HG02610 (cell line): ENCODE measurements around the gene PVALEF.
"Not testable (repeated sequence)": the region's sequence is repeated elsewhere in the genome, so short reads cannot be mapped to it uniquely, and the experiment has no call there.

ENCODE experiments used
- ATAC-seq: cut with Tn5 transposase; IDR thresholded peaks from one replicate; pipeline ENCODE4 v1.9.1; 2021; ENCODE audit warnings: mild to moderate bottlenecking, moderate library complexity; ENCODE audit not compliant: unreplicated experiment

Gene PVALEF

DNA sequence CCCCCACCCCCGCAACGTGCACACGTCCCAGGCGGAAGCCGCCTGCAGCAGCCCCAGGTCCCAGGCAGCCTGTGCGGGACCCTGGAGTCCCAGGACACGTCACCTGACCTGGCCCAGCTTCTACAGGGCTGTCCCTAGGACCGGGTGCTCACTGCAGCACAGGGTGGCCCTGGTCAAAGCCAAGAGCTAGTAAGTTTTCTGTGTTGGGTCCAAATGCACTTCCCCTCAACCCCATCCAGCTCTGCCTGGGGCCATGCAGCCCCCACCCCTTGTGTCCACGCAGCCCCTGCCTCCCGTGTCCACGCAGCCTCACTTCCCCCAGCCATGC is 22.1 kb upstream of the PVALEF start:
- ATAC-seq, result no peak

DNA sequence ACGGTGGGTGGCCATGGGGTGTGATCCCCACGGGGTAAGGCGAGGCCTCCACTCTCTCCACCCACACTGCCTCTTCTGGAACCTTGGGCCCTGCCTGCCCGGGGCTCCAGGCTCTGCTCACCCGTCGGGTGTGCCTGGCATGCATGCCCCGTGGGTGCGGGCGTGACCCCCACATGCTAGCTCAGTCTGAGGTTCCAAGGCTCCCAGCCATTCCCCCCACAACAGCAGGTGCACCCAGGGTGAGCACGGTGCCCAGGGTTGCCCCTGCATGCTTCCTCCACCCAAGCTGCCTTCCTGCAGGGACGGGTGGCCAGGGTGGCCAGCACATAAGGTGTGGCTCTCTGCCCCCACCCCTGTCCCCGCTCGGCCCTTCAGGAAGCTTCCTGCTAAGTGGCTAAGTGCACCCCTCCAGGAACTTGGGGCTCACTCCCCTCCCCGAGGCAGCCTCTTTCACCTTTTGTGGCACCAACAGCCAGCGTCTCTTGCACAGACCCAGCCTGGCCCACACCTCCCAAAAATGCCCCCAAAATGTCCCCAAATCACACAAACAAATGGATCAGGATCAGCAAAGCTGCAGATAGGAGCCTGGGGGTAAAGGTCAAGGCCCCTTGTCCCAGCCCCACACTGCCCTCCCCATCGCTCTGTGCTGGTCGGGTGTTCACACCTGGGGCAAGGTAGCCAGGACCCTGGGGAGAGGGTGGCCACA is 21.4 kb upstream of the PVALEF start:
- no peak for ATAC-seq

DNA sequence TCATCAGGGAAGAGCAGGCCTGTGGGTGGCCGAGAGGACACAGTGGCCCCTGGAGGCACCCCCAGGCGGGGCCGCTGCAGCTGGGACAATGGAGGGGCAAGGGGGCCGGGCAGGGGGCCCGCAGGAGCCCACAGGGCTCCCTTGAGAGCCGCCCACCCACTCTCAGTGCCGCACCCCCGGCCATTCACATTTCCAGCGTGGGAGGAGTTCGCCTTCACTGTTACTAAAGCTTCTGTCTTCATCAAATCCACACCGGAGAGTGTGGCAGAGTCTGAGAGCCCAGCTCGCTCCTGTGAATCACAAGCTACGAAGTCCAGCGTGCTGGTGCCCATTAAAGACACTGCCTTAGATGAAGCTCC is 20.9 kb upstream of the PVALEF start:
- no peak for ATAC-seq

DNA sequence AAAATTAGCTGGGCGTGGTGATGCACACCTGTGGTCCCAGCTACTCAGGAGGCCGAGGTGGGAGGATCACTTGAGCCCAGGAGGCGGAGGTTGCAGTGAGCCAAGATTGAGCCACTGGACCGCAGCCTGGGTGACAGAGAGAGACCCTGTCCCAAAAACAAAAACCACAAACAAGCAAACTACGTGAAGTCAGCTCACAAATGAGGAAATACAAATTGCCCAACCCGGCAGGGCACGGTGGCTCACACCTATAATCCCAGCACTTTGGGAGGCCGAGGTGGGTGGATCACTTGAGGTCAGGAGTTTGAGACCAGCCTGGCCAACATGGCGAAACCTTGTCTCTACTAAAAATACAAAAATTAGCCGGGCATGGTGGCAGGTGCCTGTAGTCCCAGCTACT is 19.1 kb upstream of the PVALEF start:
- ATAC-seq, result not testable (repeated sequence)

DNA sequence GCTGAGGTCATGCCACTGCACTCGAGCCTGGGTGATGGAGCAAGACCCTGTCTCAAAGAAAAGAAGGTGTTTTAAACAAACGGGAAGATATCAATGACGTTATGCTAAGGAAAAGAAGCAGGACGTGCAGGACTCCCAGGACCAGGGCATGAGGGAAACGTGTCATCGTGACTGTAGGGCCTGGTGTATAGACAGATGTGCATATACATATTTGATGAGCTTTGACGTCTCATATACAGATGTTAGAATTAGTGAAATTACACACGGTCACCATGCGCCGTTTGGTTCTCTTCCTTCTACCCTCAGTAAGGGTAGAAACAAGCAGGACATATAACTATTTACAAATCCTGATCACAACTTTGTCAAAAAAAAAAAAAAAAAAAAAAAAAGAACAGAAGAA is 17.6 kb upstream of the PVALEF start:
- ATAC-seq, result no peak

DNA sequence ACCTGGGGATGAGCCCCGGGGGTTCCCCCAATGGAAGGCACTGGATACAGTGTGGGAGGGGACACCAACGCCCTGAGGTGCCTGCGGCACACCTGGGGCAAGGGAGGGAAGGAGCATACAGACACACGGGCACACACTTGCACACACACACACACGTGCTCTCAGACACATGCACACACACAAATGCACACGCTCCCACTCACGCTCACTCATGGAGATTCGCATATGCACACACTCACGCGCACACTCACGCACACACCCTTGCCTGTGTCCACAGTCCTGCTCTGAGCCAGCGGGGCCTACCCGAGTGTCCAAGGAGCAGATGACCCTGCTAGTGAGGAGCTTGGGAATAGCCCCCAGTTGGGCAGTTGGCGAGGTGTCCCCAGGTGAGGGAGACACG is 16.7 kb upstream of the PVALEF start:
- no peak for ATAC-seq

DNA sequence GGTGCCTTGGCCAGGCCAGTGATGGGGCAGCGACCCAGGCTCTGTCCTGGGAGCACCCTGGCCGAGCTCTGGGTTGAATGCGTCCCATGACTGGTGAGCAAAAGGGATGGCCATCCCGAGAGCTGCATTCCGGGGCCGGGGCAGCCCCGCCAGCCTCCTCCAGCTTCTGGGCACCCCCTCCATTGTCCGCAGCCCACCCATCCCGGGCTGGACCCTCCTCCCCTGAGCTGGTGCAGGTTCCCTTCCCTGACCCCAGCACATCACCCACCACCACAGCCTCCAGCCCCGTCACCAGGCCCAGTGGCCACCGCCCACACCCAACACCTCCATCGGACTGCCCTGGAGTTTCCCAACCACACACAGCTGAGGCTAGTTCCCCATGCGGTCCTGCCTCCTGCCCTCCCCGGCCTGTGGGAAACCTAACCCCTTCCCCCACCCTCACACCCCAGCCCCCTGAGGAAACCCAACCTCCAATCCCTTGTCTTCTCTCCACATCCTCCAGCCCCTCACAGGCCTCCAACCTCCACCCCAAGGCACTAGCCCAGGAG is 16.2 kb upstream of the PVALEF start:
- ATAC-seq, result no peak

DNA sequence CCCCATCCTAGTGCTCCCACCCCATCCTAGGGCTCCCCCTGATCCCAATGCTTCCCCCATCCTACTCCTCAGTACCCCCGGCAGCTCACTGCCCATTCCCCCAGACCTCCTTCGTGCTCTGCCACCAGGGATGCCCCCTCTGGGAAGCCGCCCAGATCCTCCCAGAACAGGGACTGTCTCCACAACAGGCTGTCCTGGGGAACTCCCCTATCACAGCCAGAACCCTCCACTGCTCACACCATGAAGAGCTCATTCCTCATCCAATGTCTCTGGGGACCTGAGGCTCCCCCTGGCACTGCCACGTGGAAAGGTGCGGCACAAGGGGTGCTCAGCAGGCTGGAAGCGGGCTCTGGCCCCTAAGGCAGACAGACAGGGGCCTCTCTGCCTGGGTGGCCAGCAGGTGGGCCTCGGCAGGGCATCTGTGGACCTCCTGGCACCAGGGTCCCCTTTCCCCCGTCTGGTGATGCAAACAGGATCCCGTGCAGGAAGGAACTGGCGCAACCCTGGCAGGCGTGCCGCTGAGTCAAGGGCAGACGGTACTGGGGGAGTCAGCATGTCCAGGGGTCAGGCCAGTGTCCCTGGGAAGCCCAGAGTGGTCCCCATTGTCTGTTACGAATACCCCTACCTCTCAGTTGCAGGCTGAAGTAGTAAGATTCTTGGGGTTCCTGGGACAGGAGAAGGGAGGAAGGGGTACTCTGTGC is 14.8 kb upstream of the PVALEF start:
- no peak for ATAC-seq

DNA sequence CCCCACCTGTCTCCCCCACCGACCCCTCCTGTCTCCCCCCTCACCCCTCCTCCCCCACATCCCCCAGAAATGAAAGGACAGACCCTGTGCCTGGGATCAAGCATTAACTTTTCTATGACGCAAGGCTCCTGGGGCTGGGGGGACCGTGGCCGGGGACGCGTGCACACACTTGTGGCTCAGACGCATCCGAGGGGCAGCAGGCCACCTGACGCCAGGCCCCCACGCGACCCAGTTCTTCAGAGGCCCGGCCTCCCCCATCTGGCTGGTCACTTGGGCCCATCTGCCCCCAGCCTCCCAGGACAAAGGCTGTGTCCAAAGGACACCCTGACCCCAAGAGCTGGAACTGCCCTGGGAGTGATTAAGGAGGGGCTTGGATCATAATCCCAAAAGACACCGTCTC is 14.0 kb upstream of the PVALEF start:
- ATAC-seq, result no peak

DNA sequence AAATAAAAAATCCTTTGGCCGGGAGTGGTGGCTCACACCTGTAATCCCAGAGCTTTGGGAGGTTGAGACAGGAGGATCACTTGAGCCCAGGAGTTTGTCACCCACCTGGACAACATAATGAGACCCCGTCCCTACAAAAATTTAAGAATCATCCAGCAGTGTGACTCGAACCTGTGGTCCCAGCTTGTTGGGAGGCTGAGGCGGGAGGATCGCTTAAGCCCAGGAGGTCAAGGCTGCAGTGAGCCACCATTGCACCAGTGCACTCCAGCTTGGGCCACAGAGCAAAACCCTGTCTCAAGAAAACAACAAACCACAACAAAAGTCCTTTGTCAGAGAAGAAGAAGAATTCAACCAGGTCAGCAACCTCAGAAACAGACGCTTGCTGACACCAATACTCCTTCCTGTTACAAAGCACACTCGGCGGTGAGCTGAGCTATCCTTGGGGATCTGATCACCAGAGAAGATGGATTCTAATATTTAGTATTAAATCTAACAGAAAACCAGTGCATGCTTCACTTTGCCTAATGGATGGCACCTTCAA is 12.9 kb upstream of the PVALEF start:
- ATAC-seq, result no peak

DNA sequence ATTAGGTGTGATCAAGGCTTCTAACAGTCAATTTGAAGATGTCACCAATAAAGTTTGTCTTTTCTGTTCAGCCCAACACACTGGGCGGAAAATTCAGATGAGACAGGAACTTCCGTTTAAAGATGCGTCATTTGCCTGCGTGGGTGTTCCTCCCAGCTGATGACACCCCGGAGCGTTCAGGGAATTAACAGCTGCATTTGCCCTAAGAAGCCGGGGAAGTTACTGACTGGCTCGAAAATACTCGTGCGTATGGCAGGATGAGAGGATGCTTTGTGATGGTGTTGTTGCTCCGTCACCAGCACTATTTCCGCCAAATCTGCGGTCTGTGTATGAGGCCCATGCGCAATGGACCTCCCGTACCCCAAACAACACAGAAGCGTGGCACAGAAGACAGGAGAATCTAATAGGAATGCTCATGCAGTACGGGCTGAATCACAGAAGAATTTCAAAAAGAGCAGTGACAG is 11.9 kb upstream of the PVALEF start:
- no peak for ATAC-seq

DNA sequence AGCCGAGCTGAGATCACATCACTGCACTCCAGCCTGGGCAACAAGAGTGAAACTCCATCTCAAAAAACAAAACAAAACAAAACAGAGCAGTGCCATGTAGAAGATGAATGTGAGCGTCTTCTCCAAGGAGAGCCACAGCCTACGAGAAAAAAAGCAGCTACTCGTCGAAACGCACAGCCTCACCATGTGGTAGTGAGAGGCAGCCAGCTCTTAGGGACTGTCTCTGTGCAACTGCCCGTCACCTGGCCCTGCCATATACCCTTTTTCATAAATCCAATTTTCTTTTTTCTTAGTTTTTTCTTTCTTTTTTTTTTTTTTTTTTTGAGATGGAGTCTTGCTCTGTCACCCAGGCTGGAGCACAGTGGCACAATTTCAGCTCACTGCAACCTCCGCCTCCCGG is 11.3 kb upstream of the PVALEF start:
- not testable (repeated sequence) for ATAC-seq

DNA sequence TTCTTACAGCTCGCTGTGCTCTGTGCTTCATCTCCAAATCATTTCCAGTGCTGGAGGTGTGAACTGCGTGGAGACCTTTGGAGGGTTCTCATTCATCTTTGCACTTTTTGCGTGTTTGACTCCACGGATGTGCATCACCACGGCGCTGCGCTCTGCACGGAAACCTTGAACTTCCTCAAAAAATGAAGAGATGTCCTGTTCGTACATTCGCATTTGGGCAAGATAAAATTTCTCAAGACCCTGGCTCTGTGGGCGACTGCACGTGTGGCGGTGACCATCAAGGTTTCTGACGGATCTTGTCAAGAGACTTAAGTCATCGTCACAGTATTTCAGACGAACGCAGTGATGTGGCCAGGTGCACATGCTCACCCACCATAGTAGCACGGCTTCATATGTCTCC is 10.3 kb upstream of the PVALEF start:
- no peak for ATAC-seq

DNA sequence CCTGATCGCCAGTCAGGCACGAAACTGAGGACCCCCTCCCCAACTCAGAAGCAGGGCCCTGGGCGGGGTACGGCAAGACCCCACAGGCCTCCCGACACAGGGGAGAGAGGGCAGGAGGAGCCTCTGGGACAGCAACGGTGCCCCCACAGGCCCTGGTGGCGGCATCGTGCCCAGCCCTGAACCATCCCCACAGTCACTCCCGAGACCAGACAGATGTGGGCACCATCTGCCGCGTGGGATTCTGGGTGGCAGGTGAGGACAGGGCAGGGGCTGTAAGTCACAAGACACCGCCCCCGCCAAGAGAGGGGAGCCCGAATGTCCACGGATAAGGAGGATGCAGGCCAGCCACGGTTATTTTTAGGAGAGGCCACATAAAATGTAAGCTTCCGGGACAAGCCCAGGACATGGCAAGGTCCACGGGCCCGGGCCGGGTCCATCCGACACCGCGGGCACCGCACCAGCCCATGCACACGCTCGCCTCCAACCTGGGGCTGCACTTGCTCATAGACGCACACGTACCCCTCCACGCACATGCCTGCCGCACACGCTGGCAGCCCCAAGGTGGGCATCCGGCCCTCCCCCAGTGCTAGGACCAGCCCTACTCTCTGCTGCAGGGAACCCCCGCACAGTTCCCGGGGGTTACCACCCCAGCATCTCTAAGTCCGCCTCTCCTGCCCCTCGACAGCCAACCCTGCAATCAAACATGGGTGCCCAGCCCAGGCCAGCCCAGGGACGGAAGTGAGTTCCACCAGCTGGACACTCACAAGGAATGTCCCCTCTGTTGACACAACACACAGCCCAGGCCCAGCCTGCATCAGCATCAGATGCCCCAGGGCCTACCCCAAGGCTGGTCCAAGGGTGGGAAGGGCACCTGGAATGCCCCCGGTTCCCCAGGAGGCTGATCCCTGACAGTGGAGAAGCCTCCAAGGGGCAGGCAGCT is 8.2 kb upstream of the PVALEF start:
- ATAC-seq, result no peak

DNA sequence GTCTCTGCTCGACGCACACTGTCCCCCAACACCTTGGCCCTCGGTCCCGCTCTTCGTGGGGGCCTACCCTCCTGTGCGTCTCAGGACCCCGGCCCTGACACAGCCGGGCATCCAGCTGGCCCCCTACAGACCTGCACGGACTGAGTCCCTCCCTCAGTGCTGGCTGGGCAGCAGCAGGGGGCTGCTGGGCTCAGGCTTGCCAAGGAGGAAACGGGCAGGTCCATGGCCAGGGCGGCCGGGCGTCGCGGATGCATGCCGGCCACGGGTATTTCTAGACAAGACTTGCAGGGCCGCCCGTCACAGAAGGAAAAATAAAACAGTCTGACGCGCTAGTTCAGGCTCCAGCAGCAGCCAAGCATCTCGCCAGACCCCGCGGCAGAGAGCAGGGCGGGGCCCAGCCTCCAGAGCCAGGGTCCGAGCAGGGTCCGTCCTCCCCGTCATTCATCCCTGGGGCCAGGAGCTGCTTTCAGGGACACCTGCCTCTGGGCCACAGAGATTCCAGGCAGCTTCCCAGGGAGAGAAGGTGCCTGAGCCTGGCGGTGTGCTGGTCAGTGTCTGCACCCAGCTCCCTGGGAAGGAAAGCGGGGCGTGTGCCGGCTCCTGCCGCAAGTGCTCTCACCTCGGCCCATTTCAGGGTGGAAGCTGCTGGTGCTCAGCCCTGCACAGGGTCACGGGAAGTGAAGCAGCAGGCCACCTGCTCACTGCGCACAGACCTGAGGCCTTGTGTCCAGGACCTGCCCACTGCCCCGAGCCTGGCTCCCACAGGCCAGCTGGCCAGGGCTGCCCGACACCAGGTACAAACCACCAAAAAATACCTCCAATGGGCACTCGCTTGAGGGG is 7.2 kb upstream of the PVALEF start:
- ATAC-seq, result no peak

DNA sequence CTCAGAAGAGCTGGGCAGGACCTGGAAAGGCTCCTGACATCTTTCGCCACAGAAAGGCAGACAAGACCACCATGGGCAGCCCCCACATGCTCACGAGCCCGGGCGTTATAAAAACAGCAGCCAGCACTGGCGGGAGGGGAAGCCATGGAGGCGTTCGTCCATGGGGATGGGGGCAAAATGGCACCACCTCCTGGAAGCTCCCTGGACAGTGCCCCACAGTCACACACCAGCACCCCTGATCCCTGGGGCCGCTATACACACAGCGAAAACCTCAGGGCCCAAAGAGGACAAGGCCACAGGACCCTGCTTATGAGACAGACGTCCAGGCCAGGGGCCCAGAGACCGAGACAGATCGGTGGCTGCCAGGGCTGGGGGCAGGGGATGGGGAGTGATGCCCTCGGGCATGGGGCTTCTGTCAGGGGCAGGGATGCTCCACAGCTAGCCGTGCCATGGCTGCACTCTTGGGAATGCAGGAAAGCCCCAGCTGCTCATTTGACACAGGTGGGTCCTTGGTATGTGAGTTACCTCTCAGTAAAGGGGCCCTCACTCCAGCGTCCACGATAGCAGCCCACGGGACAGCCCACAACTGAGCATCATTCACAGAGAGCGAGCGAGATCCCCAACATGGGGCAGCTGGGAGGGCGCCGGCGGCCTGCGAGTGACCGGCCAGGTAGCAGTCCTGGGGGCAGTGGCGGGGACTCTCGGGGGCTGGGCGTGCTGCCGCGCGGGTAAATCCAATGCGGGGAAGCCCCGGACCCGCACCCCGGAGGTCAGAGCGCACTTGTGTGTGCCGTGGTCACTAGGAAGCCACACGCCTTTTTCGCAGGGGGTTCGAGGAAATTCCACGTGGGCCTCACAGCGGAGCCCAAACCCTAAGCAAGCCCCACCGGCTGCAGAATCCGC is 6.4 kb upstream of the PVALEF start:
- ATAC-seq, result no peak

DNA sequence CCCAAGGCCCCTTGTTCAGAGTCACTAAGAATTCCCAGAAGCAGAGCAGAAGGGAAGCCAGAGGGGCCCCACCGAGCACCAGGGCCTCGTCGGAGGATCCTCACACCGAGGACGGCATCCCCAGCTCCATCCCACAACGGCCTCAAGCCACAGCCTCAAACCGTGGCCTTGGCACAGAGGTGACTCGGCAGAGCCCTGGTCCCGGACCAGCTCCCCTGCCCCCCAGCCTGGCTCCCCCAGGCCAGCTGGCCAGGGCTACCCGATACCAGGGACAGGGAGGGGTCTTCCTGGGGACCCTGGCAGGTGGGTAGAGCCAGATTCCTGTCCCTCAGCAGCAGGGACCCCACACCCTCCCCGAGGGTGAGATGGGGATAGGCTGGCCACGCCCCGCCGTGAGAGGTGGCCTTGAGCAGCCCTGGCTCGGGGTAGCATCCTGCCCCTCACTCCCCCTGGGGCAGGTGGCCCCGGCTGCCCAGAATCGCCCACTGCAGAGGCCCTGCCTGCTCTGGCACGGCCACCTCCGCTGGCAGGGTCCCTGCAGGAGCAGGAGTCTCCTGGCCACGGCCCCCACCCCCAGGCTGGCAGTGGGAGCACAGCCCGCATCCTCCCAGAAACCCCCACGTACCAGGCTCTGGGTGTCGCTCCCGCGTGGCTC is 5.6 kb upstream of the PVALEF start:
- no peak for ATAC-seq

DNA sequence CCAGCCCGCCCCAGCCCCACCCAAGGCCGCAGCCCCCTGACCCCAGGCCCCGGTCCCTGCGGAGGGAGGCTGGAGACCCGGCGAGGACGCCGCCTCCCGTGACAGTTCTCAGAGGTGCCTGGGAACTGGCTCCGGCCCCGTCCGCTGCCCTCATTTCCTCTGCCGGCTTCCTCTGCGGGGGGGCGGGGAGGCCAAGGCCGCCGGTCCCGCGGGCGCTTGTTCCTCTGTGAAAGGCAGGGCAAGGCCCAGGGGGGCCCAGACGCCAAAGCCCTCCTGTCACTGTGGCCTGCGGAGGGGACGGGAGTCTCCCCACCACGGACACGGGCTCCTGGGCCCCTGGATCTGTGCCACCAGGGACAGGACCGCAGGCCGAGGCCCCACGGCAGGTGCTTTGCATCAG is 5.0 kb upstream of the PVALEF start:
- ATAC-seq, result no peak
